Gastroesophageal sphincter (tissue), 3 donors: Measurements from ENCODE around the gene BSPRY.

ENCODE experiments used
- POLR2A ChIP-seq, 2 donors: fragments of 450-650 bp; IDR thresholded peaks; one replicate each; pipeline ENCODE4 v1.6.1; 2017; ENCODE audit warnings: antibody characterized with exemption in 2 of 2, mild to moderate bottlenecking in 2 of 2, moderate library complexity in 1 of 2
- TF ChIP-seq, protein P1 (sequence below), 4 experiments: fragments of 200-600 bp in 2 of 4; fragments of 450-650 bp in 2 of 4; sonication (generic) in 1 of 4; IDR thresholded peaks; one replicate each; pipeline ENCODE4 v1.5.1; 2017 to 2019; ENCODE audit warnings: antibody characterized with exemption in 4 of 4, mild to moderate bottlenecking in 2 of 4, moderate library complexity in 2 of 4

DNA sequence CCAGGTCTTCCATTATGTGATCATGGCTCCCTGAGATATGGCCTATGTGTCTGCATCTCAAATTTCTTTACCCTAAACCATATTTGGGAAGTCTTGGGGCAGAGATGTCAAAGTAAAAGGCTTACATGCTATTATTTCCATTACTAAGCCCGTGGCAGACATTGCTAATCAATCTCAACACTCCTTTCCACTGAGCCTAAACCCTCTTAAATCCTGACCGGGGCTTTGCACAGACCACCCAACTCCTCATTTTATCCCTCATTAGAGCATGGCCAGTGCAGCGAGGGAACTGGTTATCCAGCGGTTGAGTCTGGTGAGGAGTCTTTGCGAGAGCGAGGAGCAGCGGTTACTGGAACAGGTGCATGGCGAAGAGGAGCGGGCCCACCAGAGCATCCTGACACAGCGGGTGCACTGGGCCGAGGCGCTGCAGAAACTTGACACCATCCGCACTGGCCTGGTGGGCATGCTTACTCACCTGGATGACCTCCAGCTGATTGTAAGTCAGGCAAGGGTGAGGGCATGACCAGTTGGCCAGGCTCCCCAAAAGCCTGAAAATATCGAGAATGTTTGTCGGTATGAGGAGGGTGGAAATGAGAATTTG lies 11.0 kb downstream of the BSPRY start:
- TF ChIP-seq, protein P1, sequence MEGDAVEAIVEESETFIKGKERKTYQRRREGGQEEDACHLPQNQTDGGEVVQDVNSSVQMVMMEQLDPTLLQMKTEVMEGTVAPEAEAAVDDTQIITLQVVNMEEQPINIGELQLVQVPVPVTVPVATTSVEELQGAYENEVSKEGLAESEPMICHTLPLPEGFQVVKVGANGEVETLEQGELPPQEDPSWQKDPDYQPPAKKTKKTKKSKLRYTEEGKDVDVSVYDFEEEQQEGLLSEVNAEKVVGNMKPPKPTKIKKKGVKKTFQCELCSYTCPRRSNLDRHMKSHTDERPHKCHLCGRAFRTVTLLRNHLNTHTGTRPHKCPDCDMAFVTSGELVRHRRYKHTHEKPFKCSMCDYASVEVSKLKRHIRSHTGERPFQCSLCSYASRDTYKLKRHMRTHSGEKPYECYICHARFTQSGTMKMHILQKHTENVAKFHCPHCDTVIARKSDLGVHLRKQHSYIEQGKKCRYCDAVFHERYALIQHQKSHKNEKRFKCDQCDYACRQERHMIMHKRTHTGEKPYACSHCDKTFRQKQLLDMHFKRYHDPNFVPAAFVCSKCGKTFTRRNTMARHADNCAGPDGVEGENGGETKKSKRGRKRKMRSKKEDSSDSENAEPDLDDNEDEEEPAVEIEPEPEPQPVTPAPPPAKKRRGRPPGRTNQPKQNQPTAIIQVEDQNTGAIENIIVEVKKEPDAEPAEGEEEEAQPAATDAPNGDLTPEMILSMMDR (IDR thresholded peaks at IDR 0.05) = no peak
- TF ChIP-seq POLR2A (IDR thresholded peaks at IDR 0.05) = no peak
